ENCODE data around the gene NCOA5.

DNA sequence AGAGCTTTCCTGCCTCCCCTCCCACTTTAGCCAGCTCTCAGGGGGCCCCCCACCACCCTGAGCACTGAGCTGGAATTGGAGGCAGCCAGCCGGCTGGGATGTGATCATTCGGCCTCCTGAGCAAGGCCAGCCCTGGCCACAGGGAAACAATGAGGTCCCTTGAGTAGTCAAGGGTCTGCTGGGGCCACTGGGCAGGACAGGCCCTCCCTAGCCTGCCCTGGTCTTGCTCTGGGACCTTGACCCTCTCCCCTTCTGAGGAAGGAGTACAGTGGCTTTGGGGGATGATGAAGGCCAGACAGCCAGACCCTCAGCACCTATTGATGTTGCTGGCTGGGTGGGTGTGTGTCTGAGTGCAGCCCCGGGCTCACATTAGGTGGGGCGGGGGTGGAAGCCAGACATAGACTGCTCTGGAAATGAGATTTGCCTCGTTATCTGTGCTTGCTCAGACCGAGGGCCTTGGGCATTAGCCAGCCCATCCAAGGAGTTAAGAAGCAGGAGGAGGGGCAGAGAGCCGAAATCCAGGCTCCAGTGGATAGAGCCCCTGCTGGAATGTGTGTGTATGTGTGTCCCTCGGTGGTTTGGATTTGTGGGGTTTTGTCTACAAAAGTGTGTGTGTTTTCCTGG is 49.6 kb upstream of the NCOA5 start:
- TF ChIP-seq RXRA (IDR thresholded peaks at IDR 0.05) = no peak
- TF ChIP-seq, protein P1, sequence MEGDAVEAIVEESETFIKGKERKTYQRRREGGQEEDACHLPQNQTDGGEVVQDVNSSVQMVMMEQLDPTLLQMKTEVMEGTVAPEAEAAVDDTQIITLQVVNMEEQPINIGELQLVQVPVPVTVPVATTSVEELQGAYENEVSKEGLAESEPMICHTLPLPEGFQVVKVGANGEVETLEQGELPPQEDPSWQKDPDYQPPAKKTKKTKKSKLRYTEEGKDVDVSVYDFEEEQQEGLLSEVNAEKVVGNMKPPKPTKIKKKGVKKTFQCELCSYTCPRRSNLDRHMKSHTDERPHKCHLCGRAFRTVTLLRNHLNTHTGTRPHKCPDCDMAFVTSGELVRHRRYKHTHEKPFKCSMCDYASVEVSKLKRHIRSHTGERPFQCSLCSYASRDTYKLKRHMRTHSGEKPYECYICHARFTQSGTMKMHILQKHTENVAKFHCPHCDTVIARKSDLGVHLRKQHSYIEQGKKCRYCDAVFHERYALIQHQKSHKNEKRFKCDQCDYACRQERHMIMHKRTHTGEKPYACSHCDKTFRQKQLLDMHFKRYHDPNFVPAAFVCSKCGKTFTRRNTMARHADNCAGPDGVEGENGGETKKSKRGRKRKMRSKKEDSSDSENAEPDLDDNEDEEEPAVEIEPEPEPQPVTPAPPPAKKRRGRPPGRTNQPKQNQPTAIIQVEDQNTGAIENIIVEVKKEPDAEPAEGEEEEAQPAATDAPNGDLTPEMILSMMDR (IDR thresholded peaks at IDR 0.05; ENCODE audit: low read depth, low read length, missing input control) = no peak
- no peak for TF ChIP-seq RAD21 (IDR thresholded peaks at IDR 0.05)
- no peak for TF ChIP-seq SP1 (IDR thresholded peaks at IDR 0.05)
- no peak for TF ChIP-seq JUND (IDR thresholded peaks at IDR 0.05)
- TF ChIP-seq, protein P2, sequence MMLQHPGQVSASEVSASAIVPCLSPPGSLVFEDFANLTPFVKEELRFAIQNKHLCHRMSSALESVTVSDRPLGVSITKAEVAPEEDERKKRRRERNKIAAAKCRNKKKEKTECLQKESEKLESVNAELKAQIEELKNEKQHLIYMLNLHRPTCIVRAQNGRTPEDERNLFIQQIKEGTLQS (IDR thresholded peaks at IDR 0.05) = no peak
